ENCODE measurements around the gene KLC4. TPM values are rescaled to one million over a fixed set of nuclear protein-coding genes. Genes with fewer than 3 reads are reported as not detected.

KLC4 gene
- total and polyA plus RNA-seq, 9 of the 15 experiments (the other 6 are each of a cell fraction or from before 2014, with no cell fraction given) = 1.7 to 16.2 (median 7.7) TPM

DNA sequence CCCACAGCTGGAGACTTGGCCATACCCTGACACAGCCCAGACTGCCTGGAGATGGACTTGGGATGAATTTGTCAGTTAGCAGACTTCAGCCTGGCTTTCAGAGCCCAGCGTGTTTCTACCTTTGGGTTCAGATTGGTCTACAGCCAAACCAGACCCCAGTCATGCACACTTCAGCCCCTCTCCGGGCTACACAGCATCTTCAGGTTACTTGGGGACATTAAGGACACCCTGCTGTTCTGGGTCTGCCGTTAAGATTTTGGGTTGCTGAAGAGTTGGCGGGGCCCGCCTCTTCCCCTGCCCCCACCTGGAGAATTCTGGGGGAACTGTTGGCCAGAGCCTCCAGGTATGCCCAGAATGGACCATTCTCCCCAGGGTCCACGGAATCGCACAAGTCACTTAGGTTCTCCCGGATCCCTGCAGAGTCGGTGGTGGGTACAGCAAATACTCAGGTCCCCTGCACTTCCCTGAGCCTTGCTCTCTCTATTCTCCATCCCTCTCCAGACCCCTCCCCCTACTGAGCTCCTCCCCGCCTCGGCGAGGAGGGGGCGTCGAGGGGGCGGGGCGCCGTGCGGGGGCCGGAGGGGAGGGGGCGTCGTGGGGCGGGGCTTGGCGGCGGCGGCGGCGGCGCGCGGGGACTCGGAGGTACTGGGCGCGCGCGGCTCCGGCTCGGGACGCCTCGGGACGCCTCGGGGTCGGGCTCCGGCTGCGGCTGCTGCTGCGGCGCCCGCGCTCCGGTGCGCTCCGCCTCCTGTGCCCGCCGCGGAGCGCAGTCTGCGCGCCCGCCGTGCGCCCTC is 16.4 kb downstream of the KLC4 start, which contains the start of gene PTK7:
Gene PTK7, plus strand, starts transcription at position 645 of the 794 bp plus-strand sequence. CDS start 175 bp downstream, outside the sequence.
- BruUV-seq (replicated peaks) = no TSS peak
- H3K9me1 ChIP-seq (ENCODE audit: control insufficient read depth, insufficient read depth, low read length) = no peaks in the 10 kb centered on the region
- ATAC-seq (peak; percentile 78), DNase-seq (ENCODE audit: extremely low read depth in 1 of 4, low spot score in 3 of 4) (peak; percentile 62 to 93 (median 79)), FAIRE-seq (peak; percentile 44)
- intact Hi-C loops (cut with micrococcal nuclease) = no loop called here
- peak within 1 kb of the TSS; percentile 33 to 90; a peak in 3 of 4 replicates for H3K9ac ChIP-seq (ENCODE audit: insufficient read depth in 1 of 2, low read depth in 2 of 2, low read length in 2 of 2)
- CTCF ChIA-PET (ENCODE audit: low intra/inter-chr PET ratio) = no interaction called here
- H3K27ac ChIP-seq (ENCODE audit: extremely low read depth, low read depth, low read length) = no peak within 1 kb of the TSS
- POLR2A ChIA-PET = interaction anchor here (0.6 to 1.7 kb wide), 5 partner anchors 9 to 92 kb away, joined by 3 to 4 read pairs (median 3); partner anchors contain the start of gene PPP2R5D
- peak within 1 kb of the TSS; percentile 88 for H2AFZ ChIP-seq (ENCODE audit: low read depth, low read length)
- H3K9me3 ChIP-seq (replicated peaks; ENCODE audit: control insufficient read depth, insufficient read depth, low read depth, low read length) = no peaks in the 10 kb centered on the region
- in situ Hi-C loops (cut with MboI) = no loop called here
- 0 out of 2 replicates have a peak, but pooled peaks cover 2% of the 10 kb centered on the region for H4K20me1 ChIP-seq (replicated peaks; ENCODE audit: control insufficient read depth, insufficient read depth, low read length)
- H3K4me1 ChIP-seq (replicated peaks in 1 of 2; ENCODE audit: control insufficient read depth in 2 of 2, insufficient read depth in 2 of 2, low read length in 2 of 2) = peaks cover 1 to 19% of the 10 kb centered on the region in 2 experiments; a peak in 4 of 5 replicates
- peaks cover 2 to 8% of the 10 kb centered on the region in 2 experiments; a peak in 2 of 5 replicates for H3K27me3 ChIP-seq (ENCODE audit: control insufficient read depth in 2 of 2, insufficient read depth in 2 of 2, low read length in 2 of 2)
- H3K79me2 ChIP-seq (ENCODE audit: control insufficient read depth, insufficient read depth, low read length) = no peaks in the 10 kb centered on the region
- peak within 1 kb of the TSS; percentile 63 for H3K4me2 ChIP-seq (ENCODE audit: insufficient read depth, low read length)
- WGBS (ENCODE audit: insufficient coverage, low coverage, missing lambda C conversion rate) = 22% methylated on average over 19 of the region's 60 CpGs
- no peaks in the 10 kb centered on the region for H3K36me3 ChIP-seq (ENCODE audit: control insufficient read depth, insufficient read depth, low read length)
- H3K4me3 ChIP-seq = peak within 1 kb of the TSS; percentile 53
- TF ChIP-seq ZNF133 (CRISPR knock-in tag; IDR thresholded peaks at IDR 0.05) (no peak), ZNF12 (CRISPR knock-in tag; IDR thresholded peaks at IDR 0.05) (no peak), SP1 (CRISPR knock-in tag; IDR thresholded peaks at IDR 0.05) (no peak), HNRNPLL (IDR thresholded peaks at IDR 0.05; ENCODE audit: low read depth, low read length, poor library complexity, severe bottlenecking) (peak; percentile 81), EGR1 (conservative IDR thresholded peaks at IDR 0.05) (peak; percentile 59), RB1 (IDR thresholded peaks at IDR 0.05; ENCODE audit: low read depth) (peak; percentile 43; the same call in 1 of the 2 replicates), ELF2 (CRISPR knock-in tag; IDR thresholded peaks at IDR 0.05) (no peak), CXXC5 (CRISPR knock-in tag; IDR thresholded peaks at IDR 0.05) (peak; percentile 46), ZBED1 (IDR thresholded peaks at IDR 0.05) (0 out of 2 replicates have a peak, but pooled peaks have one; percentile 34)
- TF ChIP-seq, protein P1, sequence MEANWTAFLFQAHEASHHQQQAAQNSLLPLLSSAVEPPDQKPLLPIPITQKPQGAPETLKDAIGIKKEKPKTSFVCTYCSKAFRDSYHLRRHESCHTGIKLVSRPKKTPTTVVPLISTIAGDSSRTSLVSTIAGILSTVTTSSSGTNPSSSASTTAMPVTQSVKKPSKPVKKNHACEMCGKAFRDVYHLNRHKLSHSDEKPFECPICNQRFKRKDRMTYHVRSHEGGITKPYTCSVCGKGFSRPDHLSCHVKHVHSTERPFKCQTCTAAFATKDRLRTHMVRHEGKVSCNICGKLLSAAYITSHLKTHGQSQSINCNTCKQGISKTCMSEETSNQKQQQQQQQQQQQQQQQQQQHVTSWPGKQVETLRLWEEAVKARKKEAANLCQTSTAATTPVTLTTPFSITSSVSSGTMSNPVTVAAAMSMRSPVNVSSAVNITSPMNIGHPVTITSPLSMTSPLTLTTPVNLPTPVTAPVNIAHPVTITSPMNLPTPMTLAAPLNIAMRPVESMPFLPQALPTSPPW (CRISPR knock-in tag; IDR thresholded peaks at IDR 0.05) = peak; percentile 87
- TF ChIP-seq, protein P2, sequence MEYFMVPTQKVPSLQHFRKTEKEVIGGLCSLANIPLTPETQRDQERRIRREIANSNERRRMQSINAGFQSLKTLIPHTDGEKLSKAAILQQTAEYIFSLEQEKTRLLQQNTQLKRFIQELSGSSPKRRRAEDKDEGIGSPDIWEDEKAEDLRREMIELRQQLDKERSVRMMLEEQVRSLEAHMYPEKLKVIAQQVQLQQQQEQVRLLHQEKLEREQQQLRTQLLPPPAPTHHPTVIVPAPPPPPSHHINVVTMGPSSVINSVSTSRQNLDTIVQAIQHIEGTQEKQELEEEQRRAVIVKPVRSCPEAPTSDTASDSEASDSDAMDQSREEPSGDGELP (CRISPR knock-in tag; IDR thresholded peaks at IDR 0.05; ENCODE audit: borderline replicate concordance) = peak; percentile 48; the same call in 1 of the 2 replicates
- TF ChIP-seq, protein P3, sequence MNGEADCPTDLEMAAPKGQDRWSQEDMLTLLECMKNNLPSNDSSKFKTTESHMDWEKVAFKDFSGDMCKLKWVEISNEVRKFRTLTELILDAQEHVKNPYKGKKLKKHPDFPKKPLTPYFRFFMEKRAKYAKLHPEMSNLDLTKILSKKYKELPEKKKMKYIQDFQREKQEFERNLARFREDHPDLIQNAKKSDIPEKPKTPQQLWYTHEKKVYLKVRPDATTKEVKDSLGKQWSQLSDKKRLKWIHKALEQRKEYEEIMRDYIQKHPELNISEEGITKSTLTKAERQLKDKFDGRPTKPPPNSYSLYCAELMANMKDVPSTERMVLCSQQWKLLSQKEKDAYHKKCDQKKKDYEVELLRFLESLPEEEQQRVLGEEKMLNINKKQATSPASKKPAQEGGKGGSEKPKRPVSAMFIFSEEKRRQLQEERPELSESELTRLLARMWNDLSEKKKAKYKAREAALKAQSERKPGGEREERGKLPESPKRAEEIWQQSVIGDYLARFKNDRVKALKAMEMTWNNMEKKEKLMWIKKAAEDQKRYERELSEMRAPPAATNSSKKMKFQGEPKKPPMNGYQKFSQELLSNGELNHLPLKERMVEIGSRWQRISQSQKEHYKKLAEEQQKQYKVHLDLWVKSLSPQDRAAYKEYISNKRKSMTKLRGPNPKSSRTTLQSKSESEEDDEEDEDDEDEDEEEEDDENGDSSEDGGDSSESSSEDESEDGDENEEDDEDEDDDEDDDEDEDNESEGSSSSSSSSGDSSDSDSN (IDR thresholded peaks at IDR 0.05; ENCODE audit: borderline replicate concordance in 1 of 2, low read depth in 2 of 2, low read length in 2 of 2) = peak in 1 of 2 experiments; percentile 76; a peak in 1 of 4 replicates
